Caco-2 (cell line): Measurements from ENCODE around the gene CNTN6. TPM values are rescaled to one million over a fixed set of nuclear protein-coding genes. Genes with fewer than 3 reads are reported as not detected.

ENCODE experiments used
- BruUV-seq: library from RNA; stranded (reverse); fragments of 400-500 nt; replicated peaks from 2 replicates; lab custom pipeline; 2021; lab: Mats Ljungman, UMichigan
- CTCF ChIA-PET: fragments of 300-600 bp; sonication (Branson Sonifier 250); formaldehyde crosslinking; loops from one replicate; lab custom pipeline; 2022; ENCODE audit warnings: antibody characterized with exemption; lab: Charles Lee
- POLR2A ChIA-PET: fragments of 300-600 bp; sonication (Branson Sonifier 250); formaldehyde crosslinking; loops from one replicate; lab custom pipeline; 2022; ENCODE audit warnings: antibody characterized with exemption; lab: Charles Lee
- DNase-seq, 2 experiments: peaks; one replicate each; pipeline versions ENCODE4 v3.0.0 to v3.0.0-alpha.2; 2020 to 2022
- H3K27me3 ChIP-seq: replicated peaks from 2 replicates; pipeline ENCODE4 v1.6.0; 2011; ENCODE audit warnings: low read length; ENCODE audit not compliant: control insufficient read depth, insufficient read depth
- H3K36me3 ChIP-seq: 2 replicates; pipeline ENCODE4 v1.5.1; 2011; ENCODE audit warnings: low read length; ENCODE audit not compliant: control insufficient read depth, insufficient read depth
- H3K4me1 ChIP-seq: fragments of 250-450 bp; sonication (Bioruptor Pico); 2 replicates; pipeline ENCODE4 v1.5.1; 2020; ENCODE audit warnings: mild to moderate bottlenecking
- H3K4me3 ChIP-seq: 2 replicates; pipeline ENCODE4 v1.5.1; 2011; ENCODE audit warnings: low read depth, mild to moderate bottlenecking, control low read depth, low read length
- H3K9me3 ChIP-seq: fragments of 250-450 bp; sonication (Bioruptor Pico); 2 replicates; pipeline ENCODE4 v1.5.1; 2020; ENCODE audit warnings: mild to moderate bottlenecking, moderate library complexity
- H3K27ac Mint-ChIP-seq: one replicate; pipeline ENCODE4 v1.8.0; 2022; ENCODE audit warnings: mixed read lengths; ENCODE audit not compliant: unreplicated experiment
- H3K27me3 Mint-ChIP-seq: one replicate; pipeline ENCODE4 v1.8.0; 2022; ENCODE audit warnings: mixed read lengths; ENCODE audit not compliant: insufficient read depth, unreplicated experiment
- H3K36me3 Mint-ChIP-seq: one replicate; pipeline ENCODE4 v1.8.0; 2022; ENCODE audit warnings: mild to moderate bottlenecking, mixed read lengths; ENCODE audit not compliant: insufficient read depth, unreplicated experiment
- H3K4me1 Mint-ChIP-seq: one replicate; pipeline ENCODE4 v1.8.0; 2022; ENCODE audit warnings: low read depth, mixed read lengths; ENCODE audit not compliant: unreplicated experiment
- H3K4me3 Mint-ChIP-seq: one replicate; pipeline ENCODE4 v1.8.0; 2022; ENCODE audit warnings: mild to moderate bottlenecking, moderate library complexity, mixed read lengths; ENCODE audit not compliant: unreplicated experiment
- H3K9me3 Mint-ChIP-seq: one replicate; pipeline ENCODE4 v1.8.0; 2022; ENCODE audit warnings: mixed read lengths; ENCODE audit not compliant: unreplicated experiment
- CTCF ChIP-seq, 2 experiments: fragments of 200-600 bp in 1 of 2; IDR thresholded peaks; 1 replicate in 1 of 2; 2 replicates in 1 of 2; pipeline versions ENCODE4 v1.5.1 to v1.8.0; 2011 to 2022; ENCODE audit warnings: antibody characterized with exemption in 1 of 2, control low read depth in 1 of 2, inconsistent platforms in 1 of 2, low read depth in 1 of 2, low read length in 1 of 2, mild to moderate bottlenecking in 1 of 2, moderate library complexity in 1 of 2; ENCODE audit not compliant: insufficient read depth in 1 of 2, severe bottlenecking in 1 of 2, unreplicated experiment in 1 of 2
- intact Hi-C: fragments of 100-400 bp; cut with micrococcal nuclease; formaldehyde crosslinking; loops from one replicate; pipeline ENCODE4 v1.10.0; 2022; ENCODE audit not compliant: unreplicated experiment
- total RNA-seq: library from RNA; stranded (reverse); gene quantifications from 2 replicates; pipeline ENCODE4 v1.2.3, GENCODE V29; 2022

Gene CNTN6
- total RNA-seq, 1 experiment from 2014 or later: not detected

- no peaks in the 10 kb centered on the region for H3K27me3 ChIP-seq
- no peaks in the 10 kb centered on the region for H3K36me3 Mint-ChIP-seq
- intact Hi-C loops: loop anchor here (5.0 kb wide), 1 partner anchor 153 kb away; no protein-coding TSS in a partner anchor
- no peak for DNase-seq
- no peaks in the 10 kb centered on the region for H3K9me3 ChIP-seq
- H3K4me1 Mint-ChIP-seq: no peaks in the 10 kb centered on the region
- peaks cover 3% of the 10 kb centered on the region for H3K27me3 Mint-ChIP-seq
- H3K4me3 ChIP-seq: no peak overlapping the region
- TF ChIP-seq CTCF (IDR thresholded peaks at IDR 0.05; ENCODE audit: insufficient read depth in 1 of 2, low read depth in 1 of 2, low read length in 1 of 2, severe bottlenecking in 1 of 2, unreplicated experiment in 1 of 2): no peak
- ChIA-PET CTCF (no interaction called here), POLR2A (no interaction called here)
- no peak overlapping the region for H3K4me3 Mint-ChIP-seq
- no peak overlapping the region for H3K27ac Mint-ChIP-seq
- H3K36me3 ChIP-seq: no peaks in the 10 kb centered on the region
- no peaks in the 10 kb centered on the region for H3K4me1 ChIP-seq
- no TSS peak for BruUV-seq
- no peaks in the 10 kb centered on the region for H3K9me3 Mint-ChIP-seq
These were observed 142.8 kb downstream of the CNTN6 start for GRCh38 chr3:1235526-1236120.

- no peak overlapping the region for H3K27ac Mint-ChIP-seq
These were observed 158.6 kb downstream of the CNTN6 start for GRCh38 chr3:1251282-1252060.

More at GRCh38 chr3:1251282-1252060, 158.6 kb downstream of the CNTN6 start:
- no TSS peak for BruUV-seq
- H3K27me3 ChIP-seq: no peaks in the 10 kb centered on the region
- H3K27me3 Mint-ChIP-seq: peaks cover 10% of the 10 kb centered on the region
- H3K9me3 ChIP-seq: no peaks in the 10 kb centered on the region
- ChIA-PET POLR2A (no interaction called here), CTCF (interaction anchor here (0.5 to 1.1 kb wide), 2 partner anchors 169 to 246 kb away, joined by 3 to 5 read pairs; no protein-coding TSS in a partner anchor)
- no peaks in the 10 kb centered on the region for H3K4me1 Mint-ChIP-seq
- no peaks in the 10 kb centered on the region for H3K9me3 Mint-ChIP-seq
- no peaks in the 10 kb centered on the region for H3K4me1 ChIP-seq
- no peak overlapping the region for H3K4me3 Mint-ChIP-seq
- H3K4me3 ChIP-seq: no peak overlapping the region
- no peaks in the 10 kb centered on the region for H3K36me3 Mint-ChIP-seq
- no peak for DNase-seq
- H3K36me3 ChIP-seq: no peaks in the 10 kb centered on the region
- intact Hi-C loops: loop anchor here (2.0 to 5.0 kb wide), 2 partner anchors 169 to 344 kb away; no protein-coding TSS in a partner anchor
- TF ChIP-seq CTCF (IDR thresholded peaks at IDR 0.05; ENCODE audit: insufficient read depth in 1 of 2, low read depth in 1 of 2, low read length in 1 of 2, severe bottlenecking in 1 of 2, unreplicated experiment in 1 of 2): peak in 1 of 2 experiments; percentile 14
